Adrenal gland (tissue), 5 donors: ENCODE data around the gene FARP1.

Source experiments
- POLR2A ChIP-seq, 2 donors: fragments of 450-650 bp; IDR thresholded peaks; one replicate each; pipeline ENCODE4 v1.6.1; 2017; ENCODE audit warnings: antibody characterized with exemption in 2 of 2, mild to moderate bottlenecking in 2 of 2, moderate library complexity in 1 of 2
- TF ChIP-seq, protein P1 (sequence below), 6 experiments: fragments of 450-650 bp in 4 of 6; fragments of 200-600 bp in 2 of 6; sonication (generic) in 1 of 6; IDR thresholded peaks; 1 replicate in 5 of 6; 2 replicates in 1 of 6; pipeline versions ENCODE4 v1.5.1 to v1.8.0; 2016 to 2021; ENCODE audit warnings: antibody characterized with exemption in 6 of 6, mild to moderate bottlenecking in 2 of 6, moderate library complexity in 1 of 6
- donor health status: DM: no; HTN: no; CAD: no.

DNA sequence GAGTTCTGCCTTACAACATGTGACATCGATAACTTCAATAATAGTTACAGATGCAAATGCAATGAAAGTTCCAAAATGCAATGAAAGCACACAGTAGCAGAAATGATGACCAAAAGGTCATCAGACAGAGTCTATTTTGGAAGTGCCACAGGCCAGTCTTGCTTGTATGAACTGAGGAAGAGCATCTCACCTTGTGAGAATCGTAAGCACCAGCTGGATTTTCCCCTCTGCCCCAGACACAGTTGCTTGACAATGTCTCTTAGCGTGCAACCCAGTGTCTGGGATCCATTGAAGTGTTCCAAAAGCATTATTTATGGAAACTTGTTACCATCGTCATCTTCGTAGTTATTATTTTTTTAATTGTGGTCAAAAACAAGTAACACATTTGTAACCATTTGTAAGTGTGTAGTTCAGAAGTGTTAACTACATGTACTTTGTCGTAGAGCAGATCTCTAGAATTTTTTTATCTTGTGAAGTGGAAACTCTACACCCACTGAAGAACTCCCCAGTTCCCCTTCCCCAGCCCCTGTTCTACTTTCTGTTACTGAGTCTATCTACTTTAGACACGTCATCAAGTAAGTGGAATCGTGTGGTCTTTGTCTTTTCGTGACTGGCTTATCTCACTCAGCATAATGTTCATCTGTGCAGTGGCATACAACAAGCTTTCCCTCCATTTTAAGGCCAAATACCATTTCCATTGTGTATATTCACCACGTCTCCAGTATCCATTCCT is 204.2 kb downstream of the FARP1 start:
- TF ChIP-seq, protein P1, sequence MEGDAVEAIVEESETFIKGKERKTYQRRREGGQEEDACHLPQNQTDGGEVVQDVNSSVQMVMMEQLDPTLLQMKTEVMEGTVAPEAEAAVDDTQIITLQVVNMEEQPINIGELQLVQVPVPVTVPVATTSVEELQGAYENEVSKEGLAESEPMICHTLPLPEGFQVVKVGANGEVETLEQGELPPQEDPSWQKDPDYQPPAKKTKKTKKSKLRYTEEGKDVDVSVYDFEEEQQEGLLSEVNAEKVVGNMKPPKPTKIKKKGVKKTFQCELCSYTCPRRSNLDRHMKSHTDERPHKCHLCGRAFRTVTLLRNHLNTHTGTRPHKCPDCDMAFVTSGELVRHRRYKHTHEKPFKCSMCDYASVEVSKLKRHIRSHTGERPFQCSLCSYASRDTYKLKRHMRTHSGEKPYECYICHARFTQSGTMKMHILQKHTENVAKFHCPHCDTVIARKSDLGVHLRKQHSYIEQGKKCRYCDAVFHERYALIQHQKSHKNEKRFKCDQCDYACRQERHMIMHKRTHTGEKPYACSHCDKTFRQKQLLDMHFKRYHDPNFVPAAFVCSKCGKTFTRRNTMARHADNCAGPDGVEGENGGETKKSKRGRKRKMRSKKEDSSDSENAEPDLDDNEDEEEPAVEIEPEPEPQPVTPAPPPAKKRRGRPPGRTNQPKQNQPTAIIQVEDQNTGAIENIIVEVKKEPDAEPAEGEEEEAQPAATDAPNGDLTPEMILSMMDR (IDR thresholded peaks at IDR 0.05), result no peak
- no peak for TF ChIP-seq POLR2A (IDR thresholded peaks at IDR 0.05)
